GM10266 (cell line): ENCODE data around the gene SPTBN1.

Experiments
- DNase-seq: peaks from one replicate; pipeline ENCODE4 v3.0.0; 2012; ENCODE audit errors: extremely low spot score
- CTCF ChIP-seq: IDR thresholded peaks from 2 replicates; pipeline ENCODE4 v1.5.1; 2012; ENCODE audit warnings: mild to moderate bottlenecking, low read depth; ENCODE audit not compliant: control insufficient read depth, insufficient read depth; ENCODE audit errors: missing control alignments

Gene SPTBN1

GRCh38 chr2:54659527-54659926 is 203.4 kb downstream of the SPTBN1 start:
- no peak for DNase-seq
- no peak for TF ChIP-seq CTCF

- TF ChIP-seq CTCF: no peak
- no peak for DNase-seq
Measured at GRCh38 chr2:54660752-54661151, 204.6 kb downstream of the SPTBN1 start.

GRCh38 chr2:54663424-54664030 is 207.4 kb downstream of the SPTBN1 start:
- no peak for DNase-seq
- TF ChIP-seq CTCF: no peak

GRCh38 chr2:54664238-54664786 is 208.2 kb downstream of the SPTBN1 start:
- TF ChIP-seq CTCF: no peak
- DNase-seq: no peak

GRCh38 chr2:54665436-54665856 is 209.3 kb downstream of the SPTBN1 start:
- TF ChIP-seq CTCF: peak; percentile 58
- peak; percentile 33 for DNase-seq

- no peak for TF ChIP-seq CTCF
- DNase-seq: no peak
Measured at GRCh38 chr2:54666131-54666633, 210.1 kb downstream of the SPTBN1 start.

GRCh38 chr2:54666634-54667265 is 210.6 kb downstream of the SPTBN1 start:
- DNase-seq: no peak
- TF ChIP-seq CTCF: no peak
